Measurements from ENCODE around the gene POTEM. TPM values are rescaled to one million over a fixed set of nuclear protein-coding genes. Genes with fewer than 3 reads are reported as not detected.
A peak's percentile ranks its signal among the peaks of the same experiment; 100 is the strongest.
"Not testable (repeated sequence)": the region's sequence is repeated elsewhere in the genome, so short reads cannot be mapped to it uniquely, and the experiment has no call there.

Gene POTEM
- total RNA-seq (ENCODE audit: low replicate concordance), result not detected in 2 replicates

GRCh38 chr14:18967134-18967533 lies at the start of gene POTEM:
POTEM (plus strand) TSS chr14:18967434; CDS start chr14:18967486, 52 bp downstream.
- not testable (repeated sequence) for H3K9me3 ChIP-seq (ENCODE audit: low read depth); H3K9me3 Mint-ChIP-seq; H3K4me3 ChIP-seq; H3K27ac Mint-ChIP-seq; H3K27me3 ChIP-seq; H3K4me2 ChIP-seq; H3K36me3 ChIP-seq; H3K4me1 Mint-ChIP-seq; H3K4me3 Mint-ChIP-seq; H3F3A ChIP-seq (ENCODE audit: low read depth); H3K9ac ChIP-seq; DNase-seq (ENCODE audit: low spot score); H3K27ac ChIP-seq; H4K20me1 ChIP-seq (ENCODE audit: low read depth); H3K27me3 Mint-ChIP-seq (ENCODE audit: insufficient read depth, low read depth); H3K79me2 ChIP-seq (ENCODE audit: low read depth); H3K36me3 Mint-ChIP-seq; H3K4me1 ChIP-seq; H2AFZ ChIP-seq (replicated peaks)

GRCh38 chr14:18918345-18918744 lies 48.9 kb upstream of the POTEM start:
- not testable (repeated sequence) for H3K4me3 ChIP-seq; H4K20me1 ChIP-seq (ENCODE audit: low read depth); H3K4me3 Mint-ChIP-seq; H2AFZ ChIP-seq (replicated peaks); H3K36me3 ChIP-seq; H3K9me3 Mint-ChIP-seq; H3K79me2 ChIP-seq (ENCODE audit: low read depth); H3F3A ChIP-seq (ENCODE audit: low read depth); H3K4me1 ChIP-seq; H3K4me2 ChIP-seq; H3K27ac ChIP-seq; H3K27me3 Mint-ChIP-seq (ENCODE audit: insufficient read depth, low read depth); H3K9ac ChIP-seq; H3K4me1 Mint-ChIP-seq; DNase-seq (ENCODE audit: low spot score); H3K27me3 ChIP-seq; H3K27ac Mint-ChIP-seq; H3K36me3 Mint-ChIP-seq; H3K9me3 ChIP-seq (ENCODE audit: low read depth)

- H3K4me1 Mint-ChIP-seq; H3K9me3 Mint-ChIP-seq; H3K36me3 Mint-ChIP-seq; H2AFZ ChIP-seq (replicated peaks); H3K4me3 ChIP-seq; H3K9ac ChIP-seq; H3K9me3 ChIP-seq (ENCODE audit: low read depth); H3K36me3 ChIP-seq; H4K20me1 ChIP-seq (ENCODE audit: low read depth); H3K27ac ChIP-seq; H3K27me3 Mint-ChIP-seq (ENCODE audit: insufficient read depth, low read depth); H3K79me2 ChIP-seq (ENCODE audit: low read depth); H3K4me1 ChIP-seq; H3K27me3 ChIP-seq; H3K4me3 Mint-ChIP-seq; DNase-seq (ENCODE audit: low spot score); H3K27ac Mint-ChIP-seq; H3K4me2 ChIP-seq; H3F3A ChIP-seq (ENCODE audit: low read depth): not testable (repeated sequence)
Measured at GRCh38 chr14:18920052-18920451, 47.2 kb upstream of the POTEM start.

GRCh38 chr14:18921055-18921701 lies 46.1 kb upstream of the POTEM start:
- H3K4me1 Mint-ChIP-seq; H3K4me3 Mint-ChIP-seq; H3K9me3 ChIP-seq (ENCODE audit: low read depth); H3K79me2 ChIP-seq (ENCODE audit: low read depth); H3K4me3 ChIP-seq; H3K36me3 Mint-ChIP-seq; H3K4me2 ChIP-seq; H3K27me3 ChIP-seq; H4K20me1 ChIP-seq (ENCODE audit: low read depth); DNase-seq (ENCODE audit: low spot score); H3K9me3 Mint-ChIP-seq; H3K9ac ChIP-seq; H3F3A ChIP-seq (ENCODE audit: low read depth); H3K27me3 Mint-ChIP-seq (ENCODE audit: insufficient read depth, low read depth); H3K4me1 ChIP-seq; H3K36me3 ChIP-seq; H3K27ac Mint-ChIP-seq; H3K27ac ChIP-seq; H2AFZ ChIP-seq (replicated peaks): not testable (repeated sequence)

GRCh38 chr14:18936848-18937247 lies 30.4 kb upstream of the POTEM start:
- not testable (repeated sequence) for H3K27ac Mint-ChIP-seq; H3K4me1 ChIP-seq; H3K9ac ChIP-seq; H3K36me3 Mint-ChIP-seq; H3K9me3 Mint-ChIP-seq; H4K20me1 ChIP-seq (ENCODE audit: low read depth); H3K4me2 ChIP-seq; H3K27me3 Mint-ChIP-seq (ENCODE audit: insufficient read depth, low read depth); DNase-seq (ENCODE audit: low spot score); H3K4me3 ChIP-seq; H3K4me3 Mint-ChIP-seq; H3F3A ChIP-seq (ENCODE audit: low read depth); H3K79me2 ChIP-seq (ENCODE audit: low read depth); H3K36me3 ChIP-seq; H3K9me3 ChIP-seq (ENCODE audit: low read depth); H2AFZ ChIP-seq (replicated peaks); H3K27me3 ChIP-seq; H3K27ac ChIP-seq; H3K4me1 Mint-ChIP-seq

GRCh38 chr14:18938733-18939132 lies 28.5 kb upstream of the POTEM start:
- not testable (repeated sequence) for H3K9ac ChIP-seq; H3F3A ChIP-seq (ENCODE audit: low read depth); H3K4me3 ChIP-seq; H4K20me1 ChIP-seq (ENCODE audit: low read depth); H3K36me3 Mint-ChIP-seq; DNase-seq (ENCODE audit: low spot score); H3K9me3 ChIP-seq (ENCODE audit: low read depth); H3K27ac Mint-ChIP-seq; H2AFZ ChIP-seq (replicated peaks); H3K79me2 ChIP-seq (ENCODE audit: low read depth); H3K4me1 ChIP-seq; H3K36me3 ChIP-seq; H3K4me3 Mint-ChIP-seq; H3K4me1 Mint-ChIP-seq; H3K9me3 Mint-ChIP-seq; H3K27me3 Mint-ChIP-seq (ENCODE audit: insufficient read depth, low read depth); H3K4me2 ChIP-seq; H3K27me3 ChIP-seq; H3K27ac ChIP-seq

- H3K4me3 ChIP-seq; H2AFZ ChIP-seq (replicated peaks); H3K4me1 Mint-ChIP-seq; H3K4me3 Mint-ChIP-seq; H3K36me3 ChIP-seq; H3K36me3 Mint-ChIP-seq; DNase-seq (ENCODE audit: low spot score); H3F3A ChIP-seq (ENCODE audit: low read depth); H3K9ac ChIP-seq; H4K20me1 ChIP-seq (ENCODE audit: low read depth); H3K9me3 ChIP-seq (ENCODE audit: low read depth); H3K79me2 ChIP-seq (ENCODE audit: low read depth); H3K27me3 ChIP-seq; H3K27ac Mint-ChIP-seq; H3K27me3 Mint-ChIP-seq (ENCODE audit: insufficient read depth, low read depth); H3K4me2 ChIP-seq; H3K9me3 Mint-ChIP-seq; H3K4me1 ChIP-seq; H3K27ac ChIP-seq: not testable (repeated sequence)
Measured at GRCh38 chr14:18949939-18950338, 17.3 kb upstream of the POTEM start.

- not testable (repeated sequence) for H3K27me3 Mint-ChIP-seq (ENCODE audit: insufficient read depth, low read depth); H3K4me3 Mint-ChIP-seq; H3K9me3 ChIP-seq (ENCODE audit: low read depth); H3K36me3 Mint-ChIP-seq; H3K9ac ChIP-seq; H3F3A ChIP-seq (ENCODE audit: low read depth); H3K36me3 ChIP-seq; H3K4me1 ChIP-seq; H3K27ac Mint-ChIP-seq; H4K20me1 ChIP-seq (ENCODE audit: low read depth); H3K4me2 ChIP-seq; H3K4me1 Mint-ChIP-seq; H2AFZ ChIP-seq (replicated peaks); H3K27ac ChIP-seq; H3K79me2 ChIP-seq (ENCODE audit: low read depth); H3K4me3 ChIP-seq; H3K9me3 Mint-ChIP-seq; H3K27me3 ChIP-seq
- peak; percentile 0 for DNase-seq (ENCODE audit: low spot score)
Measured at GRCh38 chr14:18953085-18953484, 14.1 kb upstream of the POTEM start.

Measured in neural progenitor cell (in vitro differentiated cells).